GM19468 (cell line): Measurements from ENCODE around the gene SGCD.

Experiments used
- ATAC-seq: cut with Tn5 transposase; IDR thresholded peaks from one replicate; pipeline ENCODE4 v1.9.1; 2021; ENCODE audit warnings: mild to moderate bottlenecking, moderate library complexity, moderate number of reproducible peaks; ENCODE audit not compliant: unreplicated experiment; ENCODE audit errors: extremely low read depth

Gene SGCD

GRCh38 chr5:156326718-156327259, at the start of gene SGCD:
TSS of gene SGCD (plus strand) at chr5:156327164.
- no peak for ATAC-seq

GRCh38 chr5:156277290-156277689, 49.7 kb upstream of the SGCD start:
- ATAC-seq = no peak

GRCh38 chr5:156295431-156295830, 31.5 kb upstream of the SGCD start:
- ATAC-seq = no peak

GRCh38 chr5:156310115-156310514, 16.8 kb upstream of the SGCD start:
- ATAC-seq = no peak

GRCh38 chr5:156312897-156313694, 13.9 kb upstream of the SGCD start:
- ATAC-seq = no peak

- no peak for ATAC-seq
Measured at GRCh38 chr5:156314416-156314815, 12.5 kb upstream of the SGCD start.

- no peak for ATAC-seq
Measured at GRCh38 chr5:156322666-156323065, 4.3 kb upstream of the SGCD start.

- no peak for ATAC-seq
Measured at GRCh38 chr5:156327296-156327695, 332 bp downstream of the SGCD start.

GRCh38 chr5:156328161-156328560, 1.2 kb downstream of the SGCD start:
- no peak for ATAC-seq

GRCh38 chr5:156328766-156329165, 1.8 kb downstream of the SGCD start:
- no peak for ATAC-seq

GRCh38 chr5:156329171-156329611, 2.2 kb downstream of the SGCD start:
- ATAC-seq = no peak

GRCh38 chr5:156330141-156330870, 3.3 kb downstream of the SGCD start:
- no peak for ATAC-seq

GRCh38 chr5:156331181-156331580, 4.2 kb downstream of the SGCD start:
- ATAC-seq = no peak

GRCh38 chr5:156331845-156332244, 4.9 kb downstream of the SGCD start:
- no peak for ATAC-seq

GRCh38 chr5:156332245-156332644, 5.3 kb downstream of the SGCD start:
- ATAC-seq = no peak

- no peak for ATAC-seq
Measured at GRCh38 chr5:156339139-156339841, 12.3 kb downstream of the SGCD start.

- no peak for ATAC-seq
Measured at GRCh38 chr5:156340893-156341292, 13.9 kb downstream of the SGCD start.

GRCh38 chr5:156350256-156350655, 23.3 kb downstream of the SGCD start:
- ATAC-seq = no peak

- no peak for ATAC-seq
Measured at GRCh38 chr5:156351423-156351822, 24.5 kb downstream of the SGCD start.

GRCh38 chr5:156354571-156354970, 27.6 kb downstream of the SGCD start:
- ATAC-seq = no peak

- no peak for ATAC-seq
Measured at GRCh38 chr5:156356238-156356637, 29.3 kb downstream of the SGCD start.
